ENCODE data around the gene CDK2AP2. TPM values are rescaled to one million over a fixed set of nuclear protein-coding genes. Genes with fewer than 3 reads are reported as not detected.
"Not testable (repeated sequence)": the region's sequence is repeated elsewhere in the genome, so short reads cannot be mapped to it uniquely, and the experiment has no call there.

The CDK2AP2 gene
- total and polyA plus RNA-seq, 9 of the 15 experiments (the other 6 are each of a cell fraction or from before 2014, with no cell fraction given) = 4.4 to 47.4 (median 21.7) TPM

- H3K9me3 ChIP-seq (replicated peaks; ENCODE audit: control insufficient read depth, insufficient read depth, low read depth, low read length) = no peaks in the 10 kb centered on the region
- no peaks in the 10 kb centered on the region for H3K9me1 ChIP-seq (ENCODE audit: control insufficient read depth, insufficient read depth, low read length)
- TF ChIP-seq ZKSCAN1 (IDR thresholded peaks at IDR 0.05; ENCODE audit: low read depth, low read length) = peak; percentile 92
- no peak for TF ChIP-seq HDAC8 (tag; IDR thresholded peaks at IDR 0.05)
- peak; percentile 37; the same call in 1 of the 2 replicates for TF ChIP-seq RBFOX2 (IDR thresholded peaks at IDR 0.05; ENCODE audit: low read depth, low read length)
- peak overlapping the region; percentile 42; the same call in 2 of the 3 replicates for H3K27ac ChIP-seq (ENCODE audit: extremely low read depth, low read depth, low read length)
- ATAC-seq (no peak), FAIRE-seq (no peak), DNase-seq (ENCODE audit: extremely low read depth in 1 of 4, low spot score in 3 of 4) (no peak)
- H3K36me3 ChIP-seq (ENCODE audit: control insufficient read depth, insufficient read depth, low read length) = peaks cover 43% of the 10 kb centered on the region; the same call in 1 of the 3 replicates
- in situ Hi-C loops (cut with MboI) = no loop called here
- WGBS (ENCODE audit: insufficient coverage, low coverage, missing lambda C conversion rate) = 87% methylated on average over 20 of the region's 20 CpGs
- ChIA-PET POLR2A (interaction anchor here (0.6 kb wide), 1 partner anchor 174 kb away, joined by 3 read pairs; no protein-coding TSS in a partner anchor), CTCF (ENCODE audit: low intra/inter-chr PET ratio) (no interaction called here)
- BruUV-seq (replicated peaks) = no TSS peak
- H4K20me1 ChIP-seq (replicated peaks; ENCODE audit: control insufficient read depth, insufficient read depth, low read length) = no peaks in the 10 kb centered on the region
- peaks cover 28 to 79% of the 10 kb centered on the region in 2 experiments for H3K4me1 ChIP-seq (replicated peaks in 1 of 2; ENCODE audit: control insufficient read depth in 2 of 2, insufficient read depth in 2 of 2, low read length in 2 of 2)
- intact Hi-C loops (cut with micrococcal nuclease) = no loop called here
- H2AFZ ChIP-seq (ENCODE audit: low read depth, low read length) = no peak overlapping the region
- H3K4me2 ChIP-seq (ENCODE audit: insufficient read depth, low read length) = no peak overlapping the region
- H3K4me3 ChIP-seq = no peak overlapping the region
- no peaks in the 10 kb centered on the region for H3K27me3 ChIP-seq (ENCODE audit: control insufficient read depth in 2 of 2, insufficient read depth in 2 of 2, low read length in 2 of 2)
- H3K79me2 ChIP-seq (ENCODE audit: control insufficient read depth, insufficient read depth, low read length) = peaks cover 34% of the 10 kb centered on the region
- H3K9ac ChIP-seq (ENCODE audit: insufficient read depth in 1 of 2, low read depth in 2 of 2, low read length in 2 of 2) = peak overlapping the region in 1 of 2 experiments; percentile 80; a peak in 3 of 4 replicates
Measured at GRCh38 chr11:67486481-67487195, 21.3 kb downstream of the CDK2AP2 start.

- H3K4me3 ChIP-seq = not testable (repeated sequence)
- Histone ChIP-seq H3K4me1 (replicated peaks in 1 of 2; ENCODE audit: control insufficient read depth in 2 of 2, insufficient read depth in 2 of 2, low read length in 2 of 2) (peaks cover 28 to 75% of the 10 kb centered on the region in 2 experiments), H3K79me2 (ENCODE audit: control insufficient read depth, insufficient read depth, low read length) (peaks cover 34% of the 10 kb centered on the region)
- TF ChIP-seq ZBTB5 (IDR thresholded peaks at IDR 0.05) (0 out of 2 replicates have a peak, but pooled peaks have one; percentile 32), MEIS2 (IDR thresholded peaks at IDR 0.05; ENCODE audit: partially characterized antibody) (peak; percentile 25), PRDM10 (IDR thresholded peaks at IDR 0.05; ENCODE audit: partially characterized antibody) (peak; percentile 82), YY1 (IDR thresholded peaks at IDR 0.05; ENCODE audit: borderline replicate concordance in 1 of 3, control insufficient read depth in 1 of 3, extremely low read depth in 1 of 3, insufficient read depth in 3 of 3, insufficient read length in 1 of 3, insufficient replicate concordance in 2 of 3, low read depth in 1 of 3, low read length in 2 of 3) (peak in 1 of 3 experiments; percentile 16)
Measured at GRCh38 chr11:67485873-67486361, 22.0 kb downstream of the CDK2AP2 start.

More at GRCh38 chr11:67485873-67486361, 22.0 kb downstream of the CDK2AP2 start:
- 49% methylated on average over 7 of the region's 7 CpGs for WGBS (ENCODE audit: insufficient coverage, low coverage, missing lambda C conversion rate)
- H3K9me3 ChIP-seq (replicated peaks; ENCODE audit: control insufficient read depth, insufficient read depth, low read depth, low read length); CTCF ChIA-PET (ENCODE audit: low intra/inter-chr PET ratio); POLR2A ChIA-PET; H4K20me1 ChIP-seq (replicated peaks; ENCODE audit: control insufficient read depth, insufficient read depth, low read length); H3K27me3 ChIP-seq (ENCODE audit: control insufficient read depth in 2 of 2, insufficient read depth in 2 of 2, low read length in 2 of 2); BruUV-seq (replicated peaks); intact Hi-C loops (cut with micrococcal nuclease); H2AFZ ChIP-seq (ENCODE audit: low read depth, low read length); in situ Hi-C loops (cut with MboI); H3K4me2 ChIP-seq (ENCODE audit: insufficient read depth, low read length); H3K9me1 ChIP-seq (ENCODE audit: control insufficient read depth, insufficient read depth, low read length); H3K27ac ChIP-seq (ENCODE audit: extremely low read depth, low read depth, low read length): not testable (repeated sequence)
- H3K36me3 ChIP-seq (ENCODE audit: control insufficient read depth, insufficient read depth, low read length) = peaks cover 36% of the 10 kb centered on the region; the same call in 1 of the 3 replicates
- ATAC-seq (peak; percentile 18; the same call in 1 of the 3 replicates), FAIRE-seq (peak; percentile 71), DNase-seq (ENCODE audit: extremely low read depth in 1 of 4, low spot score in 3 of 4) (peak; percentile 42 to 69 (median 60))
- peak overlapping the region in 1 of 2 experiments; percentile 32; a peak in 1 of 4 replicates for H3K9ac ChIP-seq (ENCODE audit: insufficient read depth in 1 of 2, low read depth in 2 of 2, low read length in 2 of 2)
